Karpas-422 (cell line): ENCODE measurements around the gene RNF125. TPM values are rescaled to one million over a fixed set of nuclear protein-coding genes. Genes with fewer than 3 reads are reported as not detected.
"Not testable (repeated sequence)": the region's sequence is repeated elsewhere in the genome, so short reads cannot be mapped to it uniquely, and the experiment has no call there.

ENCODE experiments used
- DNase-seq: peaks from one replicate; pipeline ENCODE4 v3.0.0-alpha.2; 2015
- H2AFZ ChIP-seq: fragments of 200-600 bp; sonication (generic); 2 replicates; pipeline ENCODE4 v1.6.1; 2014; ENCODE audit warnings: antibody characterized with exemption, low read length, mixed read lengths
- H3K27ac ChIP-seq: fragments of 200-600 bp; sonication (generic); 2 replicates; pipeline ENCODE4 v1.5.1; 2014; ENCODE audit warnings: mild to moderate bottlenecking, low read length, moderate library complexity
- H3K27me3 ChIP-seq: fragments of 200-600 bp; sonication (generic); 2 replicates; pipeline ENCODE4 v1.6.1; 2014; ENCODE audit warnings: low read length, mixed read lengths
- H3K36me3 ChIP-seq: fragments of 200-600 bp; sonication (generic); 2 replicates; pipeline ENCODE4 v1.6.1; 2014; ENCODE audit warnings: low read length, mixed read lengths; ENCODE audit not compliant: insufficient read depth
- H3K4me1 ChIP-seq: fragments of 200-600 bp; sonication (generic); 2 replicates; pipeline ENCODE4 v1.6.1; 2014; ENCODE audit warnings: mild to moderate bottlenecking, low read length, mixed read lengths
- H3K4me2 ChIP-seq: fragments of 200-600 bp; sonication (generic); 2 replicates; pipeline ENCODE4 v1.6.1; 2014; ENCODE audit warnings: low read length, low read depth, mild to moderate bottlenecking; ENCODE audit not compliant: poor library complexity, severe bottlenecking
- H3K4me3 ChIP-seq: fragments of 200-600 bp; sonication (generic); 2 replicates; pipeline ENCODE4 v1.5.1; 2014; ENCODE audit warnings: mild to moderate bottlenecking, antibody characterized with exemption, low read length, mixed read lengths
- H3K79me2 ChIP-seq: fragments of 200-600 bp; sonication (generic); 2 replicates; pipeline ENCODE4 v1.6.1; 2014; ENCODE audit warnings: mild to moderate bottlenecking, low read length, mixed read lengths
- H3K9ac ChIP-seq: fragments of 200-600 bp; sonication (generic); 2 replicates; pipeline ENCODE4 v1.6.0; 2014; ENCODE audit warnings: low read length
- H3K9me2 ChIP-seq: fragments of 200-600 bp; sonication (generic), shearing (Covaris generic); replicated peaks from 2 replicates; pipeline ENCODE4 v1.6.0; 2014; ENCODE audit warnings: mild to moderate bottlenecking, low read length, moderate library complexity; ENCODE audit not compliant: insufficient read depth
- H3K9me3 ChIP-seq: fragments of 300-700, 200-600 bp; sonication (generic); 2 replicates; pipeline ENCODE4 v1.6.1; 2014; ENCODE audit warnings: low read length, mixed read lengths
- H4K20me1 ChIP-seq: fragments of 200-600 bp; sonication (generic); 2 replicates; pipeline ENCODE4 v1.6.1; 2014; ENCODE audit warnings: mild to moderate bottlenecking, antibody characterized with exemption, low read length, low read depth; ENCODE audit not compliant: insufficient read depth
- total RNA-seq: library from RNA; depleted of rRNA; stranded (reverse); fragments of >200 nt; shearing (Covaris generic); gene quantifications from 2 replicates; pipeline ENCODE4 v1.2.3, GENCODE V29; 2014; ENCODE audit warnings: low replicate concordance

The RNF125 gene
- total RNA-seq, 1 experiment from 2014 or later = not detected

DNA sequence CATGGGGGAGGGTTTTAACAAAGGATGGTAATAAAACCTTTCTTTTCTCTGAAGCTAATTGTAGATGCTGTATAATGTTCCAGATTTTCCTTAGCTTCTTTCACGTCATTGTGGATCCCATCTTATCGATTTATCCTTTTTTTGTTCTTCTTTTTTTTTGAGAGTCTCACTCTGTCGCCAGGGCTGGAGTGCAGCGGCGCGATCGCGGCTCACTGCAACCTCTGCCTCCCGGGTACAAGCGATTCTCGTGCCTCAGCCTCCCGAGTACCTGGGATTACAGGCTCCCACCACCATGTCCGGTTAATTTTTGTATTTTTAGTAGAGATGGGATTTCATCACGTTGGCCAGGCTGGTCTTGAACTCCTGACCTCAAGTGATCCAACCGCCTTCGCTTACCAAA lies 72.2 kb downstream of the RNF125 start:
- not testable (repeated sequence) for H3K9me2 ChIP-seq, H3K4me3 ChIP-seq, H3K9ac ChIP-seq, H3K27me3 ChIP-seq, H2AFZ ChIP-seq, H3K4me2 ChIP-seq, DNase-seq, H3K9me3 ChIP-seq, H3K27ac ChIP-seq
- peaks cover 17% of the 10 kb centered on the region; the same call in 1 of the 2 replicates for H3K36me3 ChIP-seq
- H4K20me1 ChIP-seq = peaks cover 10% of the 10 kb centered on the region; the same call in 1 of the 2 replicates
- H3K79me2 ChIP-seq = peaks cover 34% of the 10 kb centered on the region
- H3K4me1 ChIP-seq = peaks cover 20% of the 10 kb centered on the region

DNA sequence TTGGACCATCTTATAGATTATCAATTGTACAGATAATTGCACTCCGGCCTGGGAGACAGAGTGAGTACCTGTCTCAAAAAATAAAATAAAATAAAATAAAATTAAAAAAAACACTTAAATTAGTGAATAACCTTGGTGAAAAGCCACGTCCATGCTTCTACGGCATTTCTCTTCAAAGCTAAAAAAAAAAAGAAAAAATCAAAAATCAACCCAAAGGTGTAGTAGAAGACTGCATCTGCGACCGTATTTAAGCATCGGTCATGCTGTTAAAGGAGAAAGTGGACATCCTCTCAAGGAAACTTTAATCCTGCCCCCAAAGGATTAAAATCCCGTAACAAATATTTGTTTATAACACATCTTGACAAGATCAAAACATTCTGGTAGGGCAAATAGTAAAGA lies 72.7 kb downstream of the RNF125 start:
- H4K20me1 ChIP-seq = peaks cover 15% of the 10 kb centered on the region; the same call in 1 of the 2 replicates
- H3K36me3 ChIP-seq = peaks cover 22% of the 10 kb centered on the region; the same call in 1 of the 2 replicates
- H3K79me2 ChIP-seq = peaks cover 39% of the 10 kb centered on the region
- peak overlapping the region; percentile 97 for H3K9ac ChIP-seq
- peak overlapping the region; percentile 93 for H3K27ac ChIP-seq
- H3K4me3 ChIP-seq = peak overlapping the region; percentile 96
- peaks cover 20% of the 10 kb centered on the region for H3K4me1 ChIP-seq
- H3K9me2 ChIP-seq = no peaks in the 10 kb centered on the region
- DNase-seq = no peak
- H2AFZ ChIP-seq = peak overlapping the region; percentile 99
- H3K27me3 ChIP-seq = no peaks in the 10 kb centered on the region
- peak overlapping the region; percentile 96 for H3K4me2 ChIP-seq
- H3K9me3 ChIP-seq = no peaks in the 10 kb centered on the region

DNA sequence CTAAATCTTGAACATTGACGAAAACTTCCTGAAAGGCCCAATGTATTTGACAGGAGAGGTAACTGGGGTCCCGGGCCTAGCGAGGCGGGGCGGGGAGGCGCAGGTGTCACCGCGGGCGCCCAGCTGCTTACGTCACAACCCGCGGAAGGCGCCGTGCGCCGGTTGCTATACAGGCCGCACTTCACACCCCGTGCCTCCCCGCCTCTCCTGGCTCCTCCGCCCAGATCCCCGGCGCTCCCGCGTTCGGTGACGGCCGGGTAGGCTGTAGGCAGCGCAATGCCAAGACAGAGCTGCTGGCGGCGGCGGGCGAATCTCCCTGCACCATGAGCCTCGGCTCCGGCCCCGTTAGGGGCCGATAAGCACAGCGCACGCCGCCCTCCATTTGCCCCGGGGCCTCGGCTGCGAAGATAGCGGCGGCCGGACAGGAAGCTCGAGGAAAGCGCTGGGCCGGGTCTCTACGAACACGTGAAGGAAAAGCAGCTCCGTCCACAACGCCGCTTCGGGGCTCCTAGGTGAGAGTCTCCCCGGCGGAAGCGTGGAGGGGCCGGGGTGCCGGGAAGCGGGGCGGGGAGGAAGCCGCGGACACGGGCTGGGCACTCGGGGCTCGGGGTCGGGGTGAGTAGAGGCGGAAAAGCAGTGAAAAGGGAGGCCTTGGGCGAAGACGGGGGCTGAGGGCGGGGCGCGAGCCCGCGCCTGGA lies 73.2 kb downstream of the RNF125 start, which contains the start of gene RNF138:
RNF138 (plus strand) TSS at position 151 of the 698 bp plus-strand sequence. CDS start 903 bp downstream, outside the sequence.
- DNase-seq = peak; percentile 94
- Histone ChIP-seq H3K27ac (peak within 1 kb of the TSS; percentile 93), H3K9me3 (no peaks in the 10 kb centered on the region), H3K9me2 (no peaks in the 10 kb centered on the region), H3K27me3 (no peaks in the 10 kb centered on the region), H3K79me2 (peaks cover 44% of the 10 kb centered on the region), H4K20me1 (peaks cover 21% of the 10 kb centered on the region; the same call in 1 of the 2 replicates), H3K36me3 (peaks cover 27% of the 10 kb centered on the region; the same call in 1 of the 2 replicates), H3K4me2 (peak within 1 kb of the TSS; percentile 96), H3K9ac (peak within 1 kb of the TSS; percentile 97), H3K4me3 (peak within 1 kb of the TSS; percentile 96), H2AFZ (peak within 1 kb of the TSS; percentile 99), H3K4me1 (peaks cover 20% of the 10 kb centered on the region)

DNA sequence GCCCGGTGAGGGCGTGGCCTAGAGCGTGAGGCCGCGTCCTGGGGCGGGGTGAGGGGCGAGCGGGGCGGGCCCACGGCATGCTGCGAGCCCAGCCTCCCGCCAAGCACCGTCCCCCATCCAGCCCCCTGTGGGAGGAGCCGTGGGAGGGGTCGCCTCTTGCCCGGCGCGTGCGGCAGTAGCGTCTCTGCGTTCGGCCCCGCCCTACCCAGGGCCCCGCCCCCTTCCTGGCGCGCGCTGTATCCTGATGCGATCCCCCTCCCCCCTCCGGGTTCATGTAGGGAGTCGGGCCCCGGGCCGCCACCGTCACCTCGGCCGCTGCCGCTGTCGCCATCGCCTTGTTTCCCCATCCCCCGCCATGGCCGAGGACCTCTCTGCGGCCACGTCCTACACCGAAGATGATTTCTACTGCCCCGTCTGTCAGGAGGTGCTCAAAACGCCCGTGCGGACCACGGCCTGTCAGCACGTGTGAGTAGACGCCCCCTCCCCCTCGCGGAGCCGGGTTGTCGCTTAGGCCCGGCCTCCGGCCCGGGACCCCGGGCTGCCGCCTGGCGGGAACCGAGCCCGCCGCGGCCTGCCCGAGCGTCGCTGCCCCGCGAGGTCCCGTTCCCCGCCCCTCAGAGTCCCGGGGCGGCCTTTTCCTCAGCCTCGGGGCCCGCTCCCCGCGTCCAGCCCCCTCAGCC lies 73.9 kb downstream of the RNF125 start:
- H3K79me2 ChIP-seq = peaks cover 51% of the 10 kb centered on the region
- H3K36me3 ChIP-seq = peaks cover 30% of the 10 kb centered on the region; the same call in 1 of the 2 replicates
- H3K27ac ChIP-seq = peak overlapping the region; percentile 93
- peaks cover 20% of the 10 kb centered on the region for H3K4me1 ChIP-seq
- no peaks in the 10 kb centered on the region for H3K9me3 ChIP-seq
- DNase-seq = peak; percentile 99
- no peaks in the 10 kb centered on the region for H3K9me2 ChIP-seq
- H3K4me3 ChIP-seq = peak overlapping the region; percentile 96
- 0 out of 2 replicates have a peak overlapping the region, but pooled peaks have one; percentile 45 for H2AFZ ChIP-seq
- H3K9ac ChIP-seq = peak overlapping the region; percentile 97
- H3K4me2 ChIP-seq = peak overlapping the region; percentile 96
- peaks cover 21% of the 10 kb centered on the region; the same call in 1 of the 2 replicates for H4K20me1 ChIP-seq
- no peaks in the 10 kb centered on the region for H3K27me3 ChIP-seq

DNA sequence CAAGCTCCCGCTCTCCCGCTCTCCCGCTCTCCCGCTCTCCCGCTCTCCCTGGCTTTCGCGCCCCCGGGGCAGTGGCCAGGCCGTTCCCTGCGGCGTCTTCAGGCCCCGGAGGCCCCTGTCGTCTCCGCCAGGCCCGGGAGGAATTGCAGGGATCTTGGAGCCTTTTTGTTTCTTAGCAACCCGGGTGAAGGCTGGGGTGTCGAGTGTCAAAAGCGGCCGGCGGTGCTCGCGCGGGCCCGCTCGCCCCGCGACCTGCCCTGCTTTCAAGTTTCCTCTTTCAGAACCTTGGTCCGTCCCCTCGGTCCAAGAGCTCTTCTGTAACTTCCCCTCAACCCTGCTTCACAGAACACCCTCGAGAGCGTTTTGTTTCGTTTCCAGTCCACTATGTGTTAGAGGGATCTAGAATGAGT lies 74.5 kb downstream of the RNF125 start:
- H4K20me1 ChIP-seq = peaks cover 21% of the 10 kb centered on the region; the same call in 1 of the 2 replicates
- no peaks in the 10 kb centered on the region for H3K9me2 ChIP-seq
- H3K27ac ChIP-seq = peak overlapping the region; percentile 67
- H3K27me3 ChIP-seq = no peaks in the 10 kb centered on the region
- no peak overlapping the region for H2AFZ ChIP-seq
- peaks cover 56% of the 10 kb centered on the region for H3K79me2 ChIP-seq
- no peaks in the 10 kb centered on the region for H3K9me3 ChIP-seq
- peaks cover 20% of the 10 kb centered on the region for H3K4me1 ChIP-seq
- peak overlapping the region; percentile 97 for H3K9ac ChIP-seq
- peak overlapping the region; percentile 96 for H3K4me3 ChIP-seq
- peaks cover 30% of the 10 kb centered on the region; the same call in 1 of the 2 replicates for H3K36me3 ChIP-seq
- peak overlapping the region; percentile 77 for H3K4me2 ChIP-seq
- DNase-seq = peak; percentile 85

DNA sequence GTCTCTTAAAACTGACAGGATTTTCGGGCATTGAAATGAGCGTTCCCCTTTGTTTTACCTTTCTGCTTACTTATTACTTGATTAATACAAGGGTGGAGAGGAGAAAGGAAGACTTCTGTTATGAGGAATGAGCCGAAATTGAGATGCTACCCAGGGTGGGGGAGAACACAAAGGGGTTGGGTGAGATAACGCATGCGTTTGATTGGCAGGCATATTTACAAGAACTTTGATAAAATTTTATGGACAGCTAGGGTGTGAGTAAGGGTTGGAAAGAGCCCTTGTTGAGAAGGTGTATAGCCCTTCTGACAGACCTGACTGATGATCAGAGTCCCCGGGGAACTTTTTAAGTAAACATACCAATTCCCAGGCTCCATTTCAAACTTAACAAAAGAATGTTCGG lies 74.9 kb downstream of the RNF125 start:
- peak overlapping the region; percentile 97 for H3K9ac ChIP-seq
- H3K27ac ChIP-seq = peak overlapping the region; percentile 67
- peak overlapping the region; percentile 77 for H3K4me2 ChIP-seq
- peaks cover 21% of the 10 kb centered on the region; the same call in 1 of the 2 replicates for H4K20me1 ChIP-seq
- H3K9me2 ChIP-seq = no peaks in the 10 kb centered on the region
- no peaks in the 10 kb centered on the region for H3K9me3 ChIP-seq
- peaks cover 20% of the 10 kb centered on the region for H3K4me1 ChIP-seq
- H2AFZ ChIP-seq = no peak overlapping the region
- peak overlapping the region; percentile 96 for H3K4me3 ChIP-seq
- H3K79me2 ChIP-seq = peaks cover 59% of the 10 kb centered on the region
- H3K27me3 ChIP-seq = no peaks in the 10 kb centered on the region
- H3K36me3 ChIP-seq = peaks cover 30% of the 10 kb centered on the region; the same call in 1 of the 2 replicates
- DNase-seq = no peak

DNA sequence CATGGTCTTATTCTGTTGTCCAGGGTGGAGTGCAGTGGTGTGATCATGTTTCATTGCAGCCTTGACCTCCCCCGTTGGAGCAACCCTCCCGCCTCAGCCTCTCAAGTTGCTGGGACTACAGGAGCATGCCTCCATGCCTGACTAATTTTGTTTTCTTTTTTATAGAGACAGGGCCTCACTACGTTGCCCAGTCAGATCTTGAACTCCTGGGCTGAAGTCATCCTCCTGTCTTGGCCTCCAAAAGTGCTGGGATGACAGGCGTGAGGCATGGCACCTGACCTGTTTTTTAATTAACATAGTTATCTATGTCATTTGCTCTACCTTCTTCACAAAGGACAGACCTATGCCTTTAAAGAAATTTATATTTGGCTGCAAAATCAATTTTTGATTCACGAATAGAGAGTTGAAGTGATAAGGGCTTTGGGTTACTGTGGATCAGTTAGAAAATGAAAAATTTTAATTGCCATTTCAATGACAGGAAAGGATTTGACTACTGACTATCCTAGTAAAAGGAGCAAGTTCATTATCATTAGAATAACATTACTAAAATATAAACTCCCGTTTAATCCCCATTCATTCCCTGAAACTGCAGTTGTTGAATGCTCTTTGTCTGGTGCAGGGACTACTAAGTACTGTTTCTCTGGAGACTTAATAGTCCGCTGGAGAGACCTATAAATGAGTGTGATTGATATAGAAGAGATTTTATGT lies 76.7 kb downstream of the RNF125 start:
- no peak overlapping the region for H3K27ac ChIP-seq
- peak overlapping the region; percentile 77 for H3K4me2 ChIP-seq

More for the DNA sequence above, 76.7 kb downstream of the RNF125 start:
- Histone ChIP-seq H3K79me2 (peaks cover 76% of the 10 kb centered on the region), H3K9ac (no peak overlapping the region), H3K36me3 (peaks cover 37% of the 10 kb centered on the region; the same call in 1 of the 2 replicates), H2AFZ (no peak overlapping the region), H3K27me3 (no peaks in the 10 kb centered on the region), H3K9me2 (no peaks in the 10 kb centered on the region), H3K9me3 (no peaks in the 10 kb centered on the region), H3K4me1 (peaks cover 20% of the 10 kb centered on the region), H3K4me3 (no peak overlapping the region), H4K20me1 (peaks cover 24% of the 10 kb centered on the region; the same call in 1 of the 2 replicates)
- no peak for DNase-seq
